Activated CD4-positive, alpha-beta T cell treated with anti-CD3 and anti-CD28 coated beads for 1 hour (primary cell): ENCODE results near the gene GNGT2.
"Not testable (repeated sequence)": the region's sequence is repeated elsewhere in the genome, so short reads cannot be mapped to it uniquely, and the experiment has no call there.

Experiments used
- DNase-seq: peaks from one replicate; pipeline ENCODE4 v3.0.0-alpha.2; 2020

The GNGT2 gene

GRCh38 chr17:49201481-49201927 lies 8.9 kb downstream of the GNGT2 start:
- DNase-seq, result no peak

GRCh38 chr17:49200423-49201083 lies 9.8 kb downstream of the GNGT2 start:
- DNase-seq, result no peak

GRCh38 chr17:49198211-49198610 lies 12.2 kb downstream of the GNGT2 start:
- no peak for DNase-seq

GRCh38 chr17:49197346-49197998 lies 12.9 kb downstream of the GNGT2 start:
- DNase-seq, result no peak

- no peak for DNase-seq
Measured at GRCh38 chr17:49196520-49196919, 13.9 kb downstream of the GNGT2 start.

- no peak for DNase-seq
Measured at GRCh38 chr17:49195751-49196150, 14.6 kb downstream of the GNGT2 start.

GRCh38 chr17:49194297-49194607 lies 16.1 kb downstream of the GNGT2 start:
- DNase-seq, result no peak

- no peak for DNase-seq
Measured at GRCh38 chr17:49193513-49194296, 16.7 kb downstream of the GNGT2 start.

- peak; percentile 90 for DNase-seq
Measured at GRCh38 chr17:49191917-49192741, 18.2 kb downstream of the GNGT2 start.

- DNase-seq, result no peak
Measured at GRCh38 chr17:49191409-49191916, 18.9 kb downstream of the GNGT2 start.

- DNase-seq, result no peak
Measured at GRCh38 chr17:49190932-49191331, 19.4 kb downstream of the GNGT2 start.

GRCh38 chr17:49187301-49187700 lies 23.1 kb downstream of the GNGT2 start:
- no peak for DNase-seq

GRCh38 chr17:49185381-49185780 lies 25.0 kb downstream of the GNGT2 start:
- not testable (repeated sequence) for DNase-seq

- DNase-seq, result not testable (repeated sequence)
Measured at GRCh38 chr17:49184522-49184921, 25.9 kb downstream of the GNGT2 start.

- no peak for DNase-seq
Measured at GRCh38 chr17:49183801-49184200, 26.6 kb downstream of the GNGT2 start.

GRCh38 chr17:49183341-49183740 lies 27.0 kb downstream of the GNGT2 start:
- no peak for DNase-seq

- DNase-seq, result no peak
Measured at GRCh38 chr17:49180998-49181635, 29.3 kb downstream of the GNGT2 start.

GRCh38 chr17:49180303-49180702 lies 30.1 kb downstream of the GNGT2 start:
- peak; percentile 45 for DNase-seq

- DNase-seq, result not testable (repeated sequence)
Measured at GRCh38 chr17:49175978-49176377, 34.4 kb downstream of the GNGT2 start.

GRCh38 chr17:49170711-49171110 lies 39.7 kb downstream of the GNGT2 start:
- not testable (repeated sequence) for DNase-seq

- DNase-seq, result no peak
Measured at GRCh38 chr17:49170216-49170615, 40.2 kb downstream of the GNGT2 start.

GRCh38 chr17:49168706-49169105 lies 41.7 kb downstream of the GNGT2 start:
- no peak for DNase-seq
